G401 (cell line): ENCODE measurements around the gene KCNK16. TPM values are rescaled to one million over a fixed set of nuclear protein-coding genes. Genes with fewer than 3 reads are reported as not detected.

ENCODE experiments used
- DNase-seq: peaks from one replicate; pipeline ENCODE4 v3.0.0-alpha.2; 2015; ENCODE audit warnings: low spot score
- in situ Hi-C: cut with HindIII; loops from 2 replicates; pipeline ENCODE4 v1.10.0; 2016; ENCODE audit warnings: low sequenced_read_pairs, mixed read lengths
- total RNA-seq: library from RNA; depleted of rRNA; stranded (reverse); fragments of >200 nt; shearing (Covaris generic); gene quantifications from 2 replicates; pipeline ENCODE4 v1.2.3, GENCODE V29; 2014

The KCNK16 gene
- total RNA-seq, 1 experiment from 2014 or later = not detected

- DNase-seq = no peak
These were observed 20.9 kb upstream of the KCNK16 start for GRCh38 chr6:39343396-39343870.

GRCh38 chr6:39342692-39343395 lies 20.3 kb upstream of the KCNK16 start:
- in situ Hi-C loops = no loop called here

More at GRCh38 chr6:39343396-39343870, 20.9 kb upstream of the KCNK16 start:
- in situ Hi-C loops = no loop called here

GRCh38 chr6:39341937-39342336 lies 19.4 kb upstream of the KCNK16 start:
- DNase-seq = no peak

More at GRCh38 chr6:39342692-39343395, 20.3 kb upstream of the KCNK16 start:
- no peak for DNase-seq

GRCh38 chr6:39341352-39341751 lies 18.9 kb upstream of the KCNK16 start:
- in situ Hi-C loops = no loop called here
- no peak for DNase-seq

More at GRCh38 chr6:39341937-39342336, 19.4 kb upstream of the KCNK16 start:
- in situ Hi-C loops = no loop called here

- in situ Hi-C loops = no loop called here
These were observed 17.5 kb upstream of the KCNK16 start for GRCh38 chr6:39339868-39340550.

GRCh38 chr6:39339096-39339867 lies 16.8 kb upstream of the KCNK16 start:
- DNase-seq = no peak
- in situ Hi-C loops = no loop called here

More at GRCh38 chr6:39339868-39340550, 17.5 kb upstream of the KCNK16 start:
- no peak for DNase-seq

- DNase-seq = no peak
- in situ Hi-C loops = no loop called here
These were observed 15.9 kb upstream of the KCNK16 start for GRCh38 chr6:39338397-39338796.

- in situ Hi-C loops = no loop called here
- no peak for DNase-seq
These were observed 13.5 kb upstream of the KCNK16 start for GRCh38 chr6:39335780-39336545.

- in situ Hi-C loops = no loop called here
These were observed 11.3 kb upstream of the KCNK16 start for GRCh38 chr6:39333644-39334438.

GRCh38 chr6:39330476-39330875 lies 8.0 kb upstream of the KCNK16 start:
- DNase-seq = peak; percentile 11
- in situ Hi-C loops = no loop called here

More at GRCh38 chr6:39333644-39334438, 11.3 kb upstream of the KCNK16 start:
- no peak for DNase-seq

- in situ Hi-C loops = no loop called here
- no peak for DNase-seq
These were observed 7.6 kb upstream of the KCNK16 start for GRCh38 chr6:39330057-39330456.

GRCh38 chr6:39328066-39328465 lies 5.6 kb upstream of the KCNK16 start:
- DNase-seq = no peak
- in situ Hi-C loops = no loop called here

GRCh38 chr6:39327507-39327906 lies 5.0 kb upstream of the KCNK16 start:
- no peak for DNase-seq
- in situ Hi-C loops = no loop called here

- in situ Hi-C loops = no loop called here
- DNase-seq = no peak
These were observed 741 bp downstream of the KCNK16 start for GRCh38 chr6:39321761-39322160.

- in situ Hi-C loops = no loop called here
- no peak for DNase-seq
These were observed 2.0 kb downstream of the KCNK16 start for GRCh38 chr6:39320363-39320984.

GRCh38 chr6:39319621-39320362 lies 2.7 kb downstream of the KCNK16 start:
- DNase-seq = no peak
- in situ Hi-C loops = no loop called here

GRCh38 chr6:39317256-39317655 lies 5.2 kb downstream of the KCNK16 start:
- in situ Hi-C loops = no loop called here
- no peak for DNase-seq
